Lower lobe of right lung (tissue), 2 donors: ENCODE results near the gene ATG16L1. TPM values are rescaled to one million over a fixed set of nuclear protein-coding genes. Genes with fewer than 3 reads are reported as not detected.

Source experiments
- ATAC-seq, 2 donors: fragments of 200-7000 bp; cut with Tn5 transposase; one replicate each; pipeline ENCODE4 v1.9.1; 2020 to 2022; ENCODE audit warnings: mild to moderate bottlenecking in 2 of 2, moderate library complexity in 2 of 2
- DNase-seq: peaks from one replicate; pipeline ENCODE4 v3.0.0-alpha.2; 2020
- H3K27ac ChIP-seq: fragments of 200-600 bp; one replicate; pipeline ENCODE4 v1.8.0; 2022
- H3K27me3 ChIP-seq: fragments of 200-600 bp; one replicate; pipeline ENCODE4 v1.8.0; 2022; ENCODE audit warnings: low read depth
- H3K36me3 ChIP-seq: fragments of 200-600 bp; one replicate; pipeline ENCODE4 v1.8.0; 2022; ENCODE audit warnings: mild to moderate bottlenecking
- H3K4me1 ChIP-seq: fragments of 200-600 bp; one replicate; pipeline ENCODE4 v1.8.0; 2022
- H3K4me3 ChIP-seq: fragments of 200-600 bp; one replicate; pipeline ENCODE4 v1.8.0; 2022; ENCODE audit warnings: mild to moderate bottlenecking
- H3K9me3 ChIP-seq: fragments of 200-600 bp; one replicate; pipeline ENCODE4 v1.8.0; 2022
- CTCF ChIP-seq: fragments of 200-600 bp; IDR thresholded peaks from one replicate; pipeline ENCODE4 v1.8.0; 2022; ENCODE audit warnings: antibody characterized with exemption, mild to moderate bottlenecking
- intact Hi-C: fragments of 100-400 bp; cut with DNase I; formaldehyde crosslinking; loops from one replicate; pipeline ENCODE4 v1.11.0; 2022
- total RNA-seq: library from RNA; stranded (reverse); fragmentation: NEBNext Ultra II Directional; extraction: Animal tissue kit (Norgen Biotek cat#: 25700); gene quantifications from one replicate; pipeline ENCODE4 v1.2.1, GENCODE V29; 2021
- donor health status: DM: no; HTN: yes; CAD: no; lungs with severe emphysema.

ATG16L1 gene
- total RNA-seq, 1 donor from 2014 or later = 21.4 TPM

GRCh38 chr2:233243348-233243747 is 8.1 kb upstream of the ATG16L1 start:
- no peak overlapping the region for H3K27ac ChIP-seq
- no peaks in the 10 kb centered on the region for H3K4me1 ChIP-seq
- no peaks in the 10 kb centered on the region for H3K36me3 ChIP-seq
- no peak overlapping the region for H3K4me3 ChIP-seq
- intact Hi-C loops = no loop called here
- ATAC-seq (no peak), DNase-seq (no peak)
- H3K27me3 ChIP-seq = no peaks in the 10 kb centered on the region
- no peak for TF ChIP-seq CTCF
- no peaks in the 10 kb centered on the region for H3K9me3 ChIP-seq

DNA sequence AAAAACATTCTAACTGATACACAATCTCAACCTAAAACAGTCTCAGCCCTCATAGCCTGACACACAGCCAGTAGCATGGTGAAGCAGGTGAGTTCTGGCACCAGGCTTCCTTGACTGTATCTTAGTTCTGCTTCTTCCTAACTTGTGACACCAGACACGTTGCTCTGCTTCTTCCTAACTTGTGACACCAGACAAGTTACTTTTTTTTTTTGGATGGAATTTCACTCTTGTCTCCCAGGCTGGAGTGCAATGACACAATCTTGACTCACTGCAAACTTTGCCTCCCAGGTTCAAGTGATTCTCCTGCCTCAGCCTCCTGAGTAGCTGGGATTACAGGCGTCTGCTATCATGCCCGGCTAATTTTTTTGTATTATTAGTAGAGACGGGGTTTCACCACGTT is 6.7 kb upstream of the ATG16L1 start:
- no peak for DNase-seq
- no peak for TF ChIP-seq CTCF
- Histone ChIP-seq H3K36me3 (no peaks in the 10 kb centered on the region), H3K27me3 (no peaks in the 10 kb centered on the region), H3K4me1 (no peaks in the 10 kb centered on the region), H3K4me3 (no peak overlapping the region), H3K27ac (no peak overlapping the region), H3K9me3 (no peaks in the 10 kb centered on the region)
- ATAC-seq = no peak
- intact Hi-C loops = no loop called here

- Histone ChIP-seq H3K36me3 (no peaks in the 10 kb centered on the region), H3K4me3 (no peak overlapping the region), H3K9me3 (no peaks in the 10 kb centered on the region), H3K27me3 (no peaks in the 10 kb centered on the region), H3K4me1 (no peaks in the 10 kb centered on the region), H3K27ac (no peak overlapping the region)
- DNase-seq (no peak), ATAC-seq (no peak)
- intact Hi-C loops = no loop called here
- no peak for TF ChIP-seq CTCF
Measured at GRCh38 chr2:233245406-233245805, 6.1 kb upstream of the ATG16L1 start.

- DNase-seq (no peak), ATAC-seq (no peak)
- no peak for TF ChIP-seq CTCF
- intact Hi-C loops = no loop called here
- H3K27ac ChIP-seq = peak overlapping the region; percentile 14
- no peaks in the 10 kb centered on the region for H3K36me3 ChIP-seq
- no peaks in the 10 kb centered on the region for H3K27me3 ChIP-seq
- no peaks in the 10 kb centered on the region for H3K4me1 ChIP-seq
- H3K9me3 ChIP-seq = no peaks in the 10 kb centered on the region
- no peak overlapping the region for H3K4me3 ChIP-seq
Measured at GRCh38 chr2:233247116-233247515, 4.4 kb upstream of the ATG16L1 start.

GRCh38 chr2:233247744-233248143 is 3.7 kb upstream of the ATG16L1 start:
- intact Hi-C loops = no loop called here
- H3K27me3 ChIP-seq = no peaks in the 10 kb centered on the region
- no peaks in the 10 kb centered on the region for H3K36me3 ChIP-seq
- H3K27ac ChIP-seq = peak overlapping the region; percentile 14
- no peaks in the 10 kb centered on the region for H3K9me3 ChIP-seq
- no peak for DNase-seq
- no peak for TF ChIP-seq CTCF
- H3K4me1 ChIP-seq = peaks cover 5% of the 10 kb centered on the region
- no peak for ATAC-seq
- no peak overlapping the region for H3K4me3 ChIP-seq

- Histone ChIP-seq H3K27me3 (no peaks in the 10 kb centered on the region), H3K9me3 (no peaks in the 10 kb centered on the region), H3K4me1 (peaks cover 17% of the 10 kb centered on the region), H3K36me3 (peaks cover 5% of the 10 kb centered on the region), H3K4me3 (no peak overlapping the region), H3K27ac (no peak overlapping the region)
- DNase-seq (no peak), ATAC-seq (no peak)
- no peak for TF ChIP-seq CTCF
- intact Hi-C loops = no loop called here
Measured at GRCh38 chr2:233248999-233249398, 2.5 kb upstream of the ATG16L1 start.
